Activated CD8-positive, alpha-beta memory T cell treated with anti-CD3 and anti-CD28 coated beads, Interleukin-2, amount 10 ng/mL, durations not matched to agents 7 days and 5 days (primary cell): ENCODE results near the gene BNC2. TPM values are rescaled to one million over a fixed set of nuclear protein-coding genes. Genes with fewer than 3 reads are reported as not detected.

ENCODE experiments used
- ATAC-seq: fragments of 150-1000 bp; cut with Tn5 transposase; one replicate; pipeline ENCODE4 v1.10.0; 2021; ENCODE audit warnings: moderate library complexity
- CTCF ChIA-PET: fragments of 350-600 bp; sonication (Branson Sonifier 250); formaldehyde crosslinking; loops from one replicate; lab custom pipeline; 2021; ENCODE audit warnings: antibody characterized with exemption; lab: Charles Lee
- DNase-seq: peaks from one replicate; pipeline ENCODE4 v3.0.0-alpha.2; 2020
- H3K27ac Mint-ChIP-seq: one replicate; pipeline ENCODE4 v1.8.0; 2021; ENCODE audit warnings: mild to moderate bottlenecking, mixed read lengths
- H3K27me3 Mint-ChIP-seq: one replicate; pipeline ENCODE4 v1.8.0; 2021; ENCODE audit warnings: mixed read lengths
- H3K36me3 Mint-ChIP-seq: one replicate; pipeline ENCODE4 v1.8.0; 2021; ENCODE audit warnings: mild to moderate bottlenecking, mixed read lengths
- H3K4me1 Mint-ChIP-seq: one replicate; pipeline ENCODE4 v1.8.0; 2021; ENCODE audit warnings: mixed read lengths
- H3K4me3 Mint-ChIP-seq: one replicate; pipeline ENCODE4 v1.8.0; 2021; ENCODE audit warnings: mild to moderate bottlenecking, moderate library complexity, mixed read lengths
- H3K9me3 Mint-ChIP-seq: one replicate; pipeline ENCODE4 v1.8.0; 2022; ENCODE audit warnings: low read depth, mixed read lengths
- total RNA-seq, 2 experiments: library from RNA; stranded (reverse); gene quantifications; one replicate each; pipeline ENCODE4 v1.2.3, GENCODE V29; 2021

Gene BNC2
- total RNA-seq, 2 experiments from 2014 or later: not detected

GRCh38 chr9:16784002-16784401 is 86.5 kb downstream of the BNC2 start:
- Mint-ChIP-seq H3K27me3 (no peaks in the 10 kb centered on the region), H3K27ac (no peak overlapping the region), H3K4me1 (no peaks in the 10 kb centered on the region), H3K36me3 (no peaks in the 10 kb centered on the region), H3K9me3 (peaks cover 6% of the 10 kb centered on the region), H3K4me3 (no peak overlapping the region)
- CTCF ChIA-PET: no interaction called here
- ATAC-seq: no peak
- no peak for DNase-seq

GRCh38 chr9:16782490-16782889 is 88.0 kb downstream of the BNC2 start:
- CTCF ChIA-PET: no interaction called here
- H3K36me3 Mint-ChIP-seq: no peaks in the 10 kb centered on the region
- H3K9me3 Mint-ChIP-seq: peaks cover 6% of the 10 kb centered on the region
- H3K4me3 Mint-ChIP-seq: no peak overlapping the region
- H3K27me3 Mint-ChIP-seq: no peaks in the 10 kb centered on the region
- DNase-seq (no peak), ATAC-seq (no peak)
- no peaks in the 10 kb centered on the region for H3K4me1 Mint-ChIP-seq
- H3K27ac Mint-ChIP-seq: no peak overlapping the region

GRCh38 chr9:16775330-16775729 is 95.1 kb downstream of the BNC2 start:
- H3K9me3 Mint-ChIP-seq: peaks cover 6% of the 10 kb centered on the region
- H3K4me1 Mint-ChIP-seq: no peaks in the 10 kb centered on the region
- H3K4me3 Mint-ChIP-seq: no peak overlapping the region
- CTCF ChIA-PET: no interaction called here
- ATAC-seq: no peak
- H3K27me3 Mint-ChIP-seq: no peaks in the 10 kb centered on the region
- H3K27ac Mint-ChIP-seq: no peak overlapping the region
- no peak for DNase-seq
- no peaks in the 10 kb centered on the region for H3K36me3 Mint-ChIP-seq

- H3K4me3 Mint-ChIP-seq: no peak overlapping the region
- peaks cover 7% of the 10 kb centered on the region for H3K9me3 Mint-ChIP-seq
- no peak for ATAC-seq
- no peaks in the 10 kb centered on the region for H3K27me3 Mint-ChIP-seq
- DNase-seq: no peak
- no peaks in the 10 kb centered on the region for H3K4me1 Mint-ChIP-seq
- H3K36me3 Mint-ChIP-seq: no peaks in the 10 kb centered on the region
- H3K27ac Mint-ChIP-seq: no peak overlapping the region
- CTCF ChIA-PET: no interaction called here
Measured at GRCh38 chr9:16773617-16774016, 96.9 kb downstream of the BNC2 start.

GRCh38 chr9:16773116-16773515 is 97.4 kb downstream of the BNC2 start:
- CTCF ChIA-PET: no interaction called here
- H3K27ac Mint-ChIP-seq: no peak overlapping the region
- no peaks in the 10 kb centered on the region for H3K4me1 Mint-ChIP-seq
- DNase-seq: no peak
- H3K9me3 Mint-ChIP-seq: peaks cover 8% of the 10 kb centered on the region
- H3K4me3 Mint-ChIP-seq: no peak overlapping the region
- H3K27me3 Mint-ChIP-seq: no peaks in the 10 kb centered on the region
- ATAC-seq: no peak
- H3K36me3 Mint-ChIP-seq: no peaks in the 10 kb centered on the region

DNA sequence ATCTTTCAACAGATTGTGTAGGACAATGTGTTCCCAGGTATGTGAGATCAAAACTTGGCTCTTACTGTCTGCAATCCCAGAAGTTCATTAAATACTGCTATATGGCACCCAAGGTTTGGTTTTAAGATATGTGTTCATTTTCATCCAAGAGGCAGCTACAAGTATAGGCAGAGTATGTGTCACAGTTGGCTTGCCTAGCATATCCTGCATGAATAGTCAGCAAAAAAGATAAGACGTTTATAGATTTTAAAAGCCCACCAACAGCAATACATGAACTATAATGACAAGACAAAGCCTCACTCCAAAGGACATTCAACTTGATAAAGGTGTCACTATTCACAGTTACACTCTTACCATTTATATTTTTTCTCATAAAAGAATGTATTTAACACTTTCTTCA is 99.1 kb downstream of the BNC2 start:
- no peak overlapping the region for H3K4me3 Mint-ChIP-seq
- H3K9me3 Mint-ChIP-seq: peaks cover 8% of the 10 kb centered on the region
- H3K27me3 Mint-ChIP-seq: no peaks in the 10 kb centered on the region
- no peaks in the 10 kb centered on the region for H3K4me1 Mint-ChIP-seq
- CTCF ChIA-PET: no interaction called here
- DNase-seq (no peak), ATAC-seq (no peak)
- H3K27ac Mint-ChIP-seq: no peak overlapping the region
- no peaks in the 10 kb centered on the region for H3K36me3 Mint-ChIP-seq

DNA sequence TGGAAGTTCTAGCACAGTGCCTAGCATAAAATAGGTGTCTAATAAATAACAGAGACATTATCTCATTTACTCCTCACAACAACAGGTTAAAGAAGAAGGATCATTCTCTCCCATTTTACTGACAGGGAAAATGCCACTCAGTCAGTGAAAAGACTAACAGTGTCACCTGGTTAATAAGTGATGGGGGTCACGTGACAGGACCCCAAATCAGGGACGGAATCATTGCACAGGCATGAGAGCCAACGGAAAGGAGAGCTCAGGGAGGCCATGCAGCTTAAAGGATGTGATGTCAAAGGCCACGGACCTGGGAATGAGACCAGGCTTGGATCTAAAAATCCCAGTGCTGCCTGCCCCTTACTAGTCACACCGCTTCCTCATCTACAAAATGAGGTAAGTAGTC is 101.2 kb downstream of the BNC2 start:
- H3K27me3 Mint-ChIP-seq: no peaks in the 10 kb centered on the region
- no peak for DNase-seq
- no peaks in the 10 kb centered on the region for H3K36me3 Mint-ChIP-seq
- CTCF ChIA-PET: no interaction called here
- H3K4me1 Mint-ChIP-seq: no peaks in the 10 kb centered on the region
- ATAC-seq: no peak
- H3K27ac Mint-ChIP-seq: no peak overlapping the region
- H3K9me3 Mint-ChIP-seq: peaks cover 10% of the 10 kb centered on the region
- H3K4me3 Mint-ChIP-seq: no peak overlapping the region

GRCh38 chr9:16768816-16769215 is 101.7 kb downstream of the BNC2 start:
- Mint-ChIP-seq H3K27ac (no peak overlapping the region), H3K4me1 (no peaks in the 10 kb centered on the region), H3K9me3 (peaks cover 9% of the 10 kb centered on the region), H3K4me3 (no peak overlapping the region), H3K36me3 (no peaks in the 10 kb centered on the region), H3K27me3 (no peaks in the 10 kb centered on the region)
- DNase-seq (no peak), ATAC-seq (no peak)
- CTCF ChIA-PET: no interaction called here

DNA sequence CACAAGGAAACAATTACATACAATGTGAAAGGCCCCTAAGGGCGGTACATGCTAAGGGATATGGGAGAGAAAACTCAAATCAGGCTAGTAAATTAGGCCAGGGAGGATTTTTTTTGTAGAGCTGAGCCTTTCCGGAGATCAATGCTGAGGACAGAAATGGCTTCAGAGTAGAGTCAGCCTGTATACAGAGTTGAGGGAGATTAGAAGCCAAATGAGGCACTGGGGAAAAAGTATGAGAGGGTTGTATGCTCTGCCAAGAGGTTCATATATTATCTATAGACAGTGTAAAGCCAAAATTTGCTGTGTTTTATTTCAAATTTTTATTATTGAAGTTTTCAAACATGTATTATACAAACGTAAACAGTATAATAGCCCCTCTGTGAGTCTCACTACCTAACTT is 103.1 kb downstream of the BNC2 start:
- DNase-seq (no peak), ATAC-seq (no peak)
- H3K36me3 Mint-ChIP-seq: no peaks in the 10 kb centered on the region
- H3K4me1 Mint-ChIP-seq: no peaks in the 10 kb centered on the region
- H3K27ac Mint-ChIP-seq: no peak overlapping the region
- H3K9me3 Mint-ChIP-seq: peaks cover 6% of the 10 kb centered on the region
- no peak overlapping the region for H3K4me3 Mint-ChIP-seq
- CTCF ChIA-PET: no interaction called here
- no peaks in the 10 kb centered on the region for H3K27me3 Mint-ChIP-seq

DNA sequence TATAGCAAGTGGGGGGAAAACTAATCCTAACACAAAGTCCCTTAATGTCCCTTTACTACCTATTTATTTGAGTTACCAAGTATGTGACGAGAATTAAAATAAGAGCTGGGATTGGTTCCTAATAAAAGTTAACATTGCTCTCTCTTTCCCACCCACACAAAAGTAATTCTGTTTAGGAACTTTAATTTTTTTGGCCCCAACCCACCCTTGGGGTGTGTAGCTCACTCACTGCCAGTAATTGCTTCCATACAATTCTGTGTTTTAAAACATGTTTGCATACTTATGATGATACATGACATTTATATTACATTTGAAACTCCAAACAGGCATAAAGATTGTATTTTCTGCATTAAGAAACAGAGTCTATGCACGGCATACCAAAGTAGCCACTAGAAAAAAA is 106.5 kb downstream of the BNC2 start:
- Mint-ChIP-seq H3K27me3 (no peaks in the 10 kb centered on the region), H3K36me3 (no peaks in the 10 kb centered on the region), H3K4me3 (no peak overlapping the region), H3K4me1 (no peaks in the 10 kb centered on the region), H3K9me3 (peaks cover 6% of the 10 kb centered on the region), H3K27ac (no peak overlapping the region)
- DNase-seq (no peak), ATAC-seq (no peak)
- CTCF ChIA-PET: no interaction called here

- H3K27ac Mint-ChIP-seq: no peak overlapping the region
- DNase-seq (no peak), ATAC-seq (no peak)
- H3K4me3 Mint-ChIP-seq: no peak overlapping the region
- no peaks in the 10 kb centered on the region for H3K27me3 Mint-ChIP-seq
- peaks cover 2% of the 10 kb centered on the region for H3K9me3 Mint-ChIP-seq
- CTCF ChIA-PET: no interaction called here
- no peaks in the 10 kb centered on the region for H3K36me3 Mint-ChIP-seq
- H3K4me1 Mint-ChIP-seq: no peaks in the 10 kb centered on the region
Measured at GRCh38 chr9:16755467-16756160, 114.9 kb downstream of the BNC2 start.

DNA sequence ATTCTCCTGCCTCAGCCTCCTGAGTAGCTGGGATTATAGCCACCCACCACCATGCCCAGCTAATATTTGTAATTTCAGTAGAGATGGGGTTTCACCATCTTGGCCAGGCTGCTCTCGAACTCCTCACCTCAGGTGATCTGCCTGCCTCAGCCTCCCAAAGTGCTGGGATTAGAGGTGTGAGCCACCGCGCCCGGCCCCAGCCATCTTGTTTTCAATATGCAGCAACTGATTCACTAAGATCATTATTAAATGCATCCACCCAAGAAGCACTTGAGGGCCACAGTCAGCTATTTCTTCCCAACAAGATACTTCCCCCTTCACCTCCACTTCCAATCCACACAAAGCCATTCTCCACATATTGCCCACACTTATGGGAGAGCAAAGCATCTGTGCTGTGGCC is 115.8 kb downstream of the BNC2 start:
- H3K27me3 Mint-ChIP-seq: no peaks in the 10 kb centered on the region
- no peak for DNase-seq
- no peaks in the 10 kb centered on the region for H3K36me3 Mint-ChIP-seq
- CTCF ChIA-PET: no interaction called here
- no peak for ATAC-seq
- H3K4me3 Mint-ChIP-seq: no peak overlapping the region
- no peaks in the 10 kb centered on the region for H3K4me1 Mint-ChIP-seq
- peaks cover 3% of the 10 kb centered on the region for H3K9me3 Mint-ChIP-seq
- H3K27ac Mint-ChIP-seq: no peak overlapping the region

- no peaks in the 10 kb centered on the region for H3K36me3 Mint-ChIP-seq
- no peak for ATAC-seq
- no peak overlapping the region for H3K4me3 Mint-ChIP-seq
- peaks cover 3% of the 10 kb centered on the region for H3K9me3 Mint-ChIP-seq
- no peaks in the 10 kb centered on the region for H3K4me1 Mint-ChIP-seq
- DNase-seq: no peak
- CTCF ChIA-PET: no interaction called here
- no peak overlapping the region for H3K27ac Mint-ChIP-seq
- H3K27me3 Mint-ChIP-seq: no peaks in the 10 kb centered on the region
Measured at GRCh38 chr9:16753256-16753655, 117.2 kb downstream of the BNC2 start.

- DNase-seq: no peak
- Mint-ChIP-seq H3K36me3 (no peaks in the 10 kb centered on the region), H3K27ac (no peak overlapping the region), H3K4me3 (no peak overlapping the region), H3K4me1 (no peaks in the 10 kb centered on the region), H3K9me3 (peaks cover 3% of the 10 kb centered on the region), H3K27me3 (no peaks in the 10 kb centered on the region)
- CTCF ChIA-PET: no interaction called here
- no peak for ATAC-seq
Measured at GRCh38 chr9:16752601-16753000, 117.9 kb downstream of the BNC2 start.

GRCh38 chr9:16750553-16750952 is 119.9 kb downstream of the BNC2 start:
- Mint-ChIP-seq H3K27me3 (no peaks in the 10 kb centered on the region), H3K4me3 (no peak overlapping the region), H3K9me3 (peaks cover 3% of the 10 kb centered on the region), H3K4me1 (no peaks in the 10 kb centered on the region), H3K27ac (no peak overlapping the region), H3K36me3 (no peaks in the 10 kb centered on the region)
- CTCF ChIA-PET: no interaction called here
- DNase-seq (no peak), ATAC-seq (no peak)
